Measurements from ENCODE around the gene TMEM225B. TPM values are rescaled to one million over a fixed set of nuclear protein-coding genes. Genes with fewer than 3 reads are reported as not detected.

TMEM225B gene
- total RNA-seq, 2 experiments from 2014 or later, result 0.92 to 2.2 TPM

Other genes with a start within 250 kb of the TMEM225B start
- gene ARPC1B, start 223.5 kb upstream of the TMEM225B start, total RNA-seq, result 100 to 1,000 TPM; 304 to 307 TPM
- gene PDAP1, start 189.7 kb upstream of the TMEM225B start, total RNA-seq, result 100 to 1,000 TPM; 160 TPM
- 100 to 1,000 TPM; 118 to 124 TPM for gene BUD31, start 189.3 kb upstream of the TMEM225B start, total RNA-seq
- 1 to 10 TPM; 7.2 to 8.2 TPM for gene PTCD1, start 159.5 kb upstream of the TMEM225B start, total RNA-seq
- gene CPSF4, start 159.3 kb upstream of the TMEM225B start, total RNA-seq, result 10 to 100 TPM; 62.3 to 64.6 TPM
- gene ATP5MF, start 132.1 kb upstream of the TMEM225B start, total RNA-seq, result 100 to 1,000 TPM; 416 to 417 TPM
- 10 to 100 TPM; 18.8 to 19.1 TPM for gene ZNF789, start 125.4 kb upstream of the TMEM225B start, total RNA-seq
- 10 to 100 TPM; 25.9 to 28.0 TPM for gene ZNF394, start 98.0 kb upstream of the TMEM225B start, total RNA-seq
- 1 to 10 TPM; 7.6 to 7.9 TPM for gene ZKSCAN5, start 93.6 kb upstream of the TMEM225B start, total RNA-seq
- 1 to 10 TPM; 4.8 to 4.9 TPM for gene FAM200A, start 46.2 kb upstream of the TMEM225B start, total RNA-seq
- gene ZNF655, start 39.6 kb upstream of the TMEM225B start, total RNA-seq, result 10 to 100 TPM; 63.0 to 65.2 TPM
- gene ZSCAN25, start 18.7 kb downstream of the TMEM225B start, total RNA-seq, result 10 to 100 TPM; 31.8 to 35.8 TPM
- not detected for gene CYP3A5, start 81.7 kb downstream of the TMEM225B start, total RNA-seq
- gene CYP3A7, start 136.9 kb downstream of the TMEM225B start, total RNA-seq, result not detected
- gene CYP3A4, start 185.9 kb downstream of the TMEM225B start, total RNA-seq, result not detected
- gene CYP3A43, start 229.7 kb downstream of the TMEM225B start, total RNA-seq, result not detected

Data from activated CD8-positive, alpha-beta T cell treated with anti-CD3 and anti-CD28 coated beads for 36 hours (primary cell).